Caco-2 (cell line): ENCODE measurements around the gene PSD4. TPM values are rescaled to one million over a fixed set of nuclear protein-coding genes. Genes with fewer than 3 reads are reported as not detected.

Experiments
- BruUV-seq: library from RNA; stranded (reverse); fragments of 400-500 nt; replicated peaks from 2 replicates; lab custom pipeline; 2021; lab: Mats Ljungman, UMichigan
- CTCF ChIA-PET: fragments of 300-600 bp; sonication (Branson Sonifier 250); formaldehyde crosslinking; loops from one replicate; lab custom pipeline; 2022; ENCODE audit warnings: antibody characterized with exemption; lab: Charles Lee
- POLR2A ChIA-PET: fragments of 300-600 bp; sonication (Branson Sonifier 250); formaldehyde crosslinking; loops from one replicate; lab custom pipeline; 2022; ENCODE audit warnings: antibody characterized with exemption; lab: Charles Lee
- DNase-seq, 2 experiments: peaks; one replicate each; pipeline versions ENCODE4 v3.0.0 to v3.0.0-alpha.2; 2020 to 2022
- H3K27me3 ChIP-seq: replicated peaks from 2 replicates; pipeline ENCODE4 v1.6.0; 2011; ENCODE audit warnings: low read length; ENCODE audit not compliant: control insufficient read depth, insufficient read depth
- H3K36me3 ChIP-seq: 2 replicates; pipeline ENCODE4 v1.5.1; 2011; ENCODE audit warnings: low read length; ENCODE audit not compliant: control insufficient read depth, insufficient read depth
- H3K4me1 ChIP-seq: fragments of 250-450 bp; sonication (Bioruptor Pico); 2 replicates; pipeline ENCODE4 v1.5.1; 2020; ENCODE audit warnings: mild to moderate bottlenecking
- H3K4me3 ChIP-seq: 2 replicates; pipeline ENCODE4 v1.5.1; 2011; ENCODE audit warnings: low read depth, mild to moderate bottlenecking, control low read depth, low read length
- H3K9me3 ChIP-seq: fragments of 250-450 bp; sonication (Bioruptor Pico); 2 replicates; pipeline ENCODE4 v1.5.1; 2020; ENCODE audit warnings: mild to moderate bottlenecking, moderate library complexity
- H3K27ac Mint-ChIP-seq: one replicate; pipeline ENCODE4 v1.8.0; 2022; ENCODE audit warnings: mixed read lengths; ENCODE audit not compliant: unreplicated experiment
- H3K27me3 Mint-ChIP-seq: one replicate; pipeline ENCODE4 v1.8.0; 2022; ENCODE audit warnings: mixed read lengths; ENCODE audit not compliant: insufficient read depth, unreplicated experiment
- H3K36me3 Mint-ChIP-seq: one replicate; pipeline ENCODE4 v1.8.0; 2022; ENCODE audit warnings: mild to moderate bottlenecking, mixed read lengths; ENCODE audit not compliant: insufficient read depth, unreplicated experiment
- H3K4me1 Mint-ChIP-seq: one replicate; pipeline ENCODE4 v1.8.0; 2022; ENCODE audit warnings: low read depth, mixed read lengths; ENCODE audit not compliant: unreplicated experiment
- H3K4me3 Mint-ChIP-seq: one replicate; pipeline ENCODE4 v1.8.0; 2022; ENCODE audit warnings: mild to moderate bottlenecking, moderate library complexity, mixed read lengths; ENCODE audit not compliant: unreplicated experiment
- H3K9me3 Mint-ChIP-seq: one replicate; pipeline ENCODE4 v1.8.0; 2022; ENCODE audit warnings: mixed read lengths; ENCODE audit not compliant: unreplicated experiment
- CTCF ChIP-seq, 2 experiments: fragments of 200-600 bp in 1 of 2; IDR thresholded peaks; 1 replicate in 1 of 2; 2 replicates in 1 of 2; pipeline versions ENCODE4 v1.5.1 to v1.8.0; 2011 to 2022; ENCODE audit warnings: antibody characterized with exemption in 1 of 2, control low read depth in 1 of 2, inconsistent platforms in 1 of 2, low read depth in 1 of 2, low read length in 1 of 2, mild to moderate bottlenecking in 1 of 2, moderate library complexity in 1 of 2; ENCODE audit not compliant: insufficient read depth in 1 of 2, severe bottlenecking in 1 of 2, unreplicated experiment in 1 of 2
- intact Hi-C: fragments of 100-400 bp; cut with micrococcal nuclease; formaldehyde crosslinking; loops from one replicate; pipeline ENCODE4 v1.10.0; 2022; ENCODE audit not compliant: unreplicated experiment
- total RNA-seq: library from RNA; stranded (reverse); gene quantifications from 2 replicates; pipeline ENCODE4 v1.2.3, GENCODE V29; 2022

Gene PSD4
- total RNA-seq, 1 experiment from 2014 or later: 18.7 TPM

DNA sequence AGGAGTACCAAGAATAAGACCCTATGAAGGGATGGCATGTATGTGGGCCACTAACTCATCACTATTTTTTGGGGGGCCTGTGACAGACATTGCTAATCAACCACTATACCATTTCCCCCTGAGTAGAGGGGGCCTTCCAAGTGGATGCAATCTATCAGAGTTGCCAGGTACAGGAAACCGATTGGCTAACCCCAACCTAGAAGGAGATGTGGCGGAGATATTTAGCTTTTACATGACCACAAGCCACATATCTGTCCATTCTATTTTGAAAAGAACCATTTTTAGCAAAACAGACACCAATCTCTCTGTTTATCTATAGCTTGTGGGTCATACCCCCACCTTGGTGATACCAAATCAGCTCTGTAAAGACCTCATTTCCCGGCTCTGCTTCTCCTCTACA is 53.9 kb downstream of the PSD4 start:
- intact Hi-C loops: loop anchor here (1.0 kb wide), 1 partner anchor 23 kb away; no protein-coding TSS in a partner anchor
- no peaks in the 10 kb centered on the region for H3K36me3 ChIP-seq
- DNase-seq: no peak
- ChIA-PET POLR2A (no interaction called here), CTCF (interaction anchor here (1.0 to 1.2 kb wide), 2 partner anchors 24 to 89 kb away, joined by 4 to 11 read pairs; no protein-coding TSS in a partner anchor)
- no peak for TF ChIP-seq CTCF (IDR thresholded peaks at IDR 0.05; ENCODE audit: insufficient read depth in 1 of 2, low read depth in 1 of 2, low read length in 1 of 2, severe bottlenecking in 1 of 2, unreplicated experiment in 1 of 2)
- H3K4me3 Mint-ChIP-seq: no peak overlapping the region
- no peak overlapping the region for H3K4me3 ChIP-seq
- H3K27ac Mint-ChIP-seq: peak overlapping the region; percentile 40
- no peaks in the 10 kb centered on the region for H3K27me3 Mint-ChIP-seq
- BruUV-seq: no TSS peak
- H3K27me3 ChIP-seq: no peaks in the 10 kb centered on the region
- peaks cover 55% of the 10 kb centered on the region for H3K4me1 Mint-ChIP-seq
- H3K9me3 Mint-ChIP-seq: no peaks in the 10 kb centered on the region
- no peaks in the 10 kb centered on the region for H3K9me3 ChIP-seq
- peaks cover 53% of the 10 kb centered on the region for H3K4me1 ChIP-seq
- H3K36me3 Mint-ChIP-seq: peaks cover 11% of the 10 kb centered on the region

DNA sequence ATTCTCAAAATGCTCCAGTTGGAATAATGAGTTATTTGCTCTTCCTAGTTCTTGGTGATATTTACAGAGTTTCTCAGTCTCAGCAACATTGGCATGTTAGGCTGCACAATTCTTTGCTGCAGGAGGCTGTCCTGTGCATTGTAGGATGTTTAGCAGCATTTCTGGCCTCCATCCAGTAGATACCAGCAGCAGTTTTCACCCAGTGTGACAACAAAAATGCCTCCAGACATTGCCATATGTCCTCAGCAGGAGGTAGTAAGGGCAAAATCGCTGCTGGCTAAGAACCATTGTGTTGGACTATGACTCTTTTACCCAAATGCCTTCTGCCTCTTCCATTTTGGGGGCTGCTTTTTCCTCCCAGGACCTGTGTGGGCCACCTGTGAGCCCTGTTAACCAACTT is 54.6 kb downstream of the PSD4 start:
- intact Hi-C loops: no loop called here
- H3K27ac Mint-ChIP-seq: peak overlapping the region; percentile 40
- ChIA-PET CTCF (interaction anchor here (1.2 kb wide), 1 partner anchor 24 kb away, joined by 11 read pairs; no protein-coding TSS in a partner anchor), POLR2A (no interaction called here)
- H3K9me3 Mint-ChIP-seq: no peaks in the 10 kb centered on the region
- H3K9me3 ChIP-seq: no peaks in the 10 kb centered on the region
- no peak overlapping the region for H3K4me3 Mint-ChIP-seq
- H3K4me1 Mint-ChIP-seq: peaks cover 61% of the 10 kb centered on the region
- H3K36me3 ChIP-seq: no peaks in the 10 kb centered on the region
- no peaks in the 10 kb centered on the region for H3K27me3 ChIP-seq
- peaks cover 57% of the 10 kb centered on the region for H3K4me1 ChIP-seq
- H3K4me3 ChIP-seq: no peak overlapping the region
- DNase-seq: no peak
- no peaks in the 10 kb centered on the region for H3K27me3 Mint-ChIP-seq
- peaks cover 11% of the 10 kb centered on the region for H3K36me3 Mint-ChIP-seq
- BruUV-seq: no TSS peak
- TF ChIP-seq CTCF (IDR thresholded peaks at IDR 0.05; ENCODE audit: insufficient read depth in 1 of 2, low read depth in 1 of 2, low read length in 1 of 2, severe bottlenecking in 1 of 2, unreplicated experiment in 1 of 2): no peak

GRCh38 chr2:113228991-113229716 is 55.4 kb downstream of the PSD4 start:
- BruUV-seq: no TSS peak
- Histone ChIP-seq H3K27me3 (no peaks in the 10 kb centered on the region), H3K4me1 (peaks cover 65% of the 10 kb centered on the region), H3K9me3 (no peaks in the 10 kb centered on the region), H3K36me3 (no peaks in the 10 kb centered on the region), H3K4me3 (no peak overlapping the region)
- peaks cover 11% of the 10 kb centered on the region for H3K36me3 Mint-ChIP-seq
- TF ChIP-seq CTCF (IDR thresholded peaks at IDR 0.05; ENCODE audit: insufficient read depth in 1 of 2, low read depth in 1 of 2, low read length in 1 of 2, severe bottlenecking in 1 of 2, unreplicated experiment in 1 of 2): peak in 1 of 2 experiments; percentile 11
- no peak for DNase-seq
- peak overlapping the region; percentile 97 for H3K27ac Mint-ChIP-seq
- intact Hi-C loops: no loop called here
- H3K9me3 Mint-ChIP-seq: no peaks in the 10 kb centered on the region
- peak overlapping the region; percentile 18 for H3K4me3 Mint-ChIP-seq
- H3K4me1 Mint-ChIP-seq: peaks cover 62% of the 10 kb centered on the region
- no peaks in the 10 kb centered on the region for H3K27me3 Mint-ChIP-seq
- CTCF ChIA-PET: interaction anchor here (0.6 to 3.9 kb wide), 5 partner anchors 12 to 31 kb away, joined by 3 to 47 read pairs (median 3); no protein-coding TSS in a partner anchor
- POLR2A ChIA-PET: no interaction called here
